ENCODE data around the gene ZNF362.

The ZNF362 gene

GRCh38 chr1:33330906-33331305 lies 74.6 kb downstream of the ZNF362 start:
- H3K27ac Mint-ChIP-seq: no peak overlapping the region
- peaks cover 5% of the 10 kb centered on the region for H3K4me1 Mint-ChIP-seq (ENCODE audit: low read depth)
- peaks cover 40% of the 10 kb centered on the region for H3K36me3 Mint-ChIP-seq (ENCODE audit: low read depth)
- no peaks in the 10 kb centered on the region for H3K9me3 Mint-ChIP-seq
- H3K4me3 Mint-ChIP-seq: no peak overlapping the region
- no peaks in the 10 kb centered on the region for H3K27me3 Mint-ChIP-seq (ENCODE audit: low read depth)
- DNase-seq (ENCODE audit: low spot score): no peak

- H3K4me3 Mint-ChIP-seq: no peak overlapping the region
- H3K27ac Mint-ChIP-seq: no peak overlapping the region
- H3K27me3 Mint-ChIP-seq (ENCODE audit: low read depth): no peaks in the 10 kb centered on the region
- DNase-seq (ENCODE audit: low spot score): no peak
- H3K4me1 Mint-ChIP-seq (ENCODE audit: low read depth): peaks cover 5% of the 10 kb centered on the region
- peaks cover 37% of the 10 kb centered on the region for H3K36me3 Mint-ChIP-seq (ENCODE audit: low read depth)
- H3K9me3 Mint-ChIP-seq: no peaks in the 10 kb centered on the region
Measured at GRCh38 chr1:33331444-33332356, 75.4 kb downstream of the ZNF362 start.

GRCh38 chr1:33332357-33332789 lies 76.1 kb downstream of the ZNF362 start:
- no peaks in the 10 kb centered on the region for H3K27me3 Mint-ChIP-seq (ENCODE audit: low read depth)
- H3K9me3 Mint-ChIP-seq: no peaks in the 10 kb centered on the region
- no peak overlapping the region for H3K4me3 Mint-ChIP-seq
- no peak for DNase-seq (ENCODE audit: low spot score)
- H3K27ac Mint-ChIP-seq: no peak overlapping the region
- peaks cover 5% of the 10 kb centered on the region for H3K4me1 Mint-ChIP-seq (ENCODE audit: low read depth)
- H3K36me3 Mint-ChIP-seq (ENCODE audit: low read depth): peaks cover 33% of the 10 kb centered on the region

- Mint-ChIP-seq H3K27me3 (ENCODE audit: low read depth) (no peaks in the 10 kb centered on the region), H3K4me1 (ENCODE audit: low read depth) (peaks cover 5% of the 10 kb centered on the region), H3K36me3 (ENCODE audit: low read depth) (peaks cover 33% of the 10 kb centered on the region), H3K9me3 (no peaks in the 10 kb centered on the region), H3K4me3 (no peak overlapping the region), H3K27ac (no peak overlapping the region)
- DNase-seq (ENCODE audit: low spot score): no peak
Measured at GRCh38 chr1:33332881-33333280, 76.6 kb downstream of the ZNF362 start.

GRCh38 chr1:33334081-33334552 lies 77.8 kb downstream of the ZNF362 start:
- Mint-ChIP-seq H3K9me3 (no peaks in the 10 kb centered on the region), H3K27ac (no peak overlapping the region), H3K27me3 (ENCODE audit: low read depth) (no peaks in the 10 kb centered on the region), H3K4me3 (no peak overlapping the region), H3K4me1 (ENCODE audit: low read depth) (peaks cover 13% of the 10 kb centered on the region), H3K36me3 (ENCODE audit: low read depth) (peaks cover 27% of the 10 kb centered on the region)
- DNase-seq (ENCODE audit: low spot score): no peak

GRCh38 chr1:33335020-33335419 lies 78.7 kb downstream of the ZNF362 start:
- Mint-ChIP-seq H3K4me3 (no peak overlapping the region), H3K27ac (no peak overlapping the region), H3K27me3 (ENCODE audit: low read depth) (no peaks in the 10 kb centered on the region), H3K36me3 (ENCODE audit: low read depth) (peaks cover 22% of the 10 kb centered on the region), H3K9me3 (no peaks in the 10 kb centered on the region), H3K4me1 (ENCODE audit: low read depth) (peaks cover 13% of the 10 kb centered on the region)
- DNase-seq (ENCODE audit: low spot score): no peak

- Mint-ChIP-seq H3K36me3 (ENCODE audit: low read depth) (peaks cover 26% of the 10 kb centered on the region), H3K27ac (no peak overlapping the region), H3K4me1 (ENCODE audit: low read depth) (peaks cover 13% of the 10 kb centered on the region)
Measured at GRCh38 chr1:33336580-33336979, 80.3 kb downstream of the ZNF362 start.

GRCh38 chr1:33337441-33337840 lies 81.1 kb downstream of the ZNF362 start:
- H3K27ac Mint-ChIP-seq: no peak overlapping the region
- peaks cover 18% of the 10 kb centered on the region for H3K36me3 Mint-ChIP-seq (ENCODE audit: low read depth)
- no peaks in the 10 kb centered on the region for H3K9me3 Mint-ChIP-seq
- H3K4me1 Mint-ChIP-seq (ENCODE audit: low read depth): peaks cover 13% of the 10 kb centered on the region
- DNase-seq (ENCODE audit: low spot score): no peak
- no peak overlapping the region for H3K4me3 Mint-ChIP-seq
- no peaks in the 10 kb centered on the region for H3K27me3 Mint-ChIP-seq (ENCODE audit: low read depth)

More at GRCh38 chr1:33336580-33336979, 80.3 kb downstream of the ZNF362 start:
- Mint-ChIP-seq H3K4me3 (no peak overlapping the region), H3K27me3 (ENCODE audit: low read depth) (no peaks in the 10 kb centered on the region), H3K9me3 (no peaks in the 10 kb centered on the region)
- no peak for DNase-seq (ENCODE audit: low spot score)

GRCh38 chr1:33338048-33338439 lies 81.8 kb downstream of the ZNF362 start:
- Mint-ChIP-seq H3K27me3 (ENCODE audit: low read depth) (no peaks in the 10 kb centered on the region), H3K36me3 (ENCODE audit: low read depth) (peaks cover 18% of the 10 kb centered on the region), H3K4me3 (no peak overlapping the region), H3K9me3 (no peaks in the 10 kb centered on the region), H3K4me1 (ENCODE audit: low read depth) (peaks cover 16% of the 10 kb centered on the region), H3K27ac (peak overlapping the region; percentile 10)
- no peak for DNase-seq (ENCODE audit: low spot score)

GRCh38 chr1:33338440-33339211 lies 82.3 kb downstream of the ZNF362 start:
- Mint-ChIP-seq H3K27ac (no peak overlapping the region), H3K9me3 (no peaks in the 10 kb centered on the region), H3K27me3 (ENCODE audit: low read depth) (no peaks in the 10 kb centered on the region)

GRCh38 chr1:33339413-33339812 lies 83.1 kb downstream of the ZNF362 start:
- H3K36me3 Mint-ChIP-seq (ENCODE audit: low read depth): peaks cover 17% of the 10 kb centered on the region
- H3K9me3 Mint-ChIP-seq: no peaks in the 10 kb centered on the region
- peaks cover 24% of the 10 kb centered on the region for H3K4me1 Mint-ChIP-seq (ENCODE audit: low read depth)
- DNase-seq (ENCODE audit: low spot score): no peak
- no peak overlapping the region for H3K4me3 Mint-ChIP-seq
- no peak overlapping the region for H3K27ac Mint-ChIP-seq
- H3K27me3 Mint-ChIP-seq (ENCODE audit: low read depth): no peaks in the 10 kb centered on the region

More at GRCh38 chr1:33338440-33339211, 82.3 kb downstream of the ZNF362 start:
- no peak for DNase-seq (ENCODE audit: low spot score)
- peaks cover 18% of the 10 kb centered on the region for H3K4me1 Mint-ChIP-seq (ENCODE audit: low read depth)
- H3K4me3 Mint-ChIP-seq: no peak overlapping the region
- peaks cover 17% of the 10 kb centered on the region for H3K36me3 Mint-ChIP-seq (ENCODE audit: low read depth)

- Mint-ChIP-seq H3K36me3 (ENCODE audit: low read depth) (peaks cover 20% of the 10 kb centered on the region), H3K27me3 (ENCODE audit: low read depth) (no peaks in the 10 kb centered on the region), H3K9me3 (no peaks in the 10 kb centered on the region), H3K4me3 (no peak overlapping the region), H3K4me1 (ENCODE audit: low read depth) (peaks cover 23% of the 10 kb centered on the region), H3K27ac (no peak overlapping the region)
- no peak for DNase-seq (ENCODE audit: low spot score)
Measured at GRCh38 chr1:33341190-33341589, 84.9 kb downstream of the ZNF362 start.

- no peaks in the 10 kb centered on the region for H3K27me3 Mint-ChIP-seq (ENCODE audit: low read depth)
- peaks cover 29% of the 10 kb centered on the region for H3K36me3 Mint-ChIP-seq (ENCODE audit: low read depth)
- no peak overlapping the region for H3K27ac Mint-ChIP-seq
- no peak for DNase-seq (ENCODE audit: low spot score)
- no peaks in the 10 kb centered on the region for H3K9me3 Mint-ChIP-seq
- H3K4me3 Mint-ChIP-seq: no peak overlapping the region
- peaks cover 33% of the 10 kb centered on the region for H3K4me1 Mint-ChIP-seq (ENCODE audit: low read depth)
Measured at GRCh38 chr1:33342041-33342723, 85.9 kb downstream of the ZNF362 start.

Measured in T-helper 2 cell treated with Interferon-gamma antibody and Interleukin-4, amounts not matched to agents 5 μg/mL and 100 μg/mL, for 36 hours (primary cell).